ENCODE results near the gene CFAP53. TPM values are rescaled to one million over a fixed set of nuclear protein-coding genes. Genes with fewer than 3 reads are reported as not detected.
"Not testable (repeated sequence)": the region's sequence is repeated elsewhere in the genome, so short reads cannot be mapped to it uniquely, and the experiment has no call there.

CFAP53 gene
- total RNA-seq, 2 experiments from 2014 or later: 0.25 to 0.36 TPM

DNA sequence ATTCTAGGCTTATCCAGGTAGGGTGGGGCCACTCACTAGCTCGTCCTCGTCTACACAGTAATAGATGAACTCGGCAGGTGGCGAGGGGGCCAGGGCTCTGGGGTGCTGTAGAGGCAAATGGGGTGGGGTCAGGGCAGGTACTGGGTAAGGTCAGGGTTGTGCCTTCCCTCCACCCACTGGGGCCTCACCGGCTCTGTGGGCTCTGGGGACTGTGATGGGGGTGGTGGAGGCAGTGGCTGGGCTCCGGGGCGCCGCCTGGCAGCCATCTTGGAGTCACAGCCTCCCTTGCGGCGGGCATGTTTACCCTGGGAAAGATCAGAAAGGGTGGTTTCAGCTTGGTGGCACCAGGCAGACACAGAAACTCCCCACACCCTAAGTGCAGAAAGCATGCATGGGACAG, 8.6 kb upstream of the CFAP53 start:
- POLR2A ChIA-PET: no interaction called here
- CTCF ChIA-PET: no interaction called here

DNA sequence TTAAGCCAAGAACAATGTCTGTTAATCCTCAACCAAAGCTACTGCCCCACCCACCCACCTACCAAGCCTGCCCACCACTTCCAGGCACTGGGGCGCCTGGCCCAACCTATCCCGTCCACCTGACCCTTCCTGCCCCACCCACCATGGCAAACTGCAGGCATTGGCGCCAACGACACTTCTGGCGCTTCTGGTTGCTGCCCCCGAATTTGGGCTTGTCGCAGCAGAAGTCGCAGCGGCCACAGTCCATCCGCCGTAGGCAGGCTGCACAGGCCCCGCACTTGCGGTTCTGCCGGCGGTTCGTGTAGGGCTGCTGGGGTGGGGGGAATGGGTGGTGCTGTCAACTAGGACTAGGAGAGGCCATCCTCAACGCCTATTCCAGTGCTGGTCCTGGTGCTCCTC, 7.7 kb upstream of the CFAP53 start:
- ChIA-PET POLR2A (no interaction called here), CTCF (no interaction called here)

DNA sequence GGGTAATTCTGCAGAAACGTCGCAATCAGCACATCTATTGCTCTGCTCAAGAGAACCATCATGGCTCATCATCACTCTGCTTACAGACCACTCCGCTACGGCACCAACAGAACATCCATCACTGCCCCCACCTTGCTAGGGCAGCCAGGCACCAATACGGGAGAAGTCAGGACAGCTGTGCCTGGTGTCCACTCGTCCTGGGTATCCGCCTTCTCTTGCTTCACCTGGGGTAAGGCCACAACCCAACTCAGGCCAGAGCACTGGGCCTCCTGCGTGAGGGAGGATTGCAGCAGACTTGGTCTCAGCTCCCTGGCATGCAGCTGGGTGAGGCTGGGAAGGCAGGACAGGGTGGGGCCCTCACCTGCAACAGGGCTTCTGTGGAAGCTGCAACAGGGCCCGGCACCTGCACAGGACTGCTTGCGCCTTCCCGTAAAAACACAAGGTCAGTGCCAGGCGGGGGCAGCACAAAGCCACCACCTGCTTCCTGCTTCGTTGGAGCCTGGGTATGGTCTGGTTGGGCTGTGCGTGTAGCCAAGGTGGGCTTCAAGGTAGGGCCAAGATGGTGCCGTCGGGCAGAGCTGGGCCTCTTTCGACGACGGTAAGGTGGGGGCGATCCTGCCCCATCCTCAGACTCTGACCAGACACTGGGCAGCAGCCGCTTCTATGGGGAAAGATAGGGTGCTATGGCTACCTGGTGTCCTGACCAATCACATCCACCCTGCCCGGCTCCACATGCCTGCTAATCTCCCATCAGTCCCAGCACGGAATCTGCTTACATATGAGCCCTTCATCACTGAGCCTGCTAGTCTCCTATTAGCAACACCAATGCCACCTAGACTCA, 7.1 kb upstream of the CFAP53 start:
- ChIA-PET CTCF (no interaction called here), POLR2A (no interaction called here)

DNA sequence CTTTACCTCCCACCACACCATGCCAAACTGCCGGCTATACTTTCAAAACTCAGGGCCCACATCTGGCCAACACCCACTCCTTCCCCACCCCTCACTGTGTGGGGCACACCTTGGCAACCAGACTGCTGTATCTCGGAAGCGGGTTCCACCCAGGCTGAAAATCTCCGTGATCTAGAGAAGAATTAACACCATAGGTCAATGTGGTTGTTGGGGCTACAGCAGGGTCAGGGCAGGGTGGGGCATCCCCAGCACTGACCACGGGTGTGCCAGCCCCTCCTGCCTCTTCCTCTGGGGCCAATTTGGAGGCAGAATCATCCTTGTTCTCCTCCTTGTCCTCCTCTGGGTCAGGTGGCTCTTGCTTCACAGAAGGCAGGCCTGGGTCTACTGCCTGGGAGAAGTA, 6.3 kb upstream of the CFAP53 start:
- CTCF ChIA-PET: no interaction called here

DNA sequence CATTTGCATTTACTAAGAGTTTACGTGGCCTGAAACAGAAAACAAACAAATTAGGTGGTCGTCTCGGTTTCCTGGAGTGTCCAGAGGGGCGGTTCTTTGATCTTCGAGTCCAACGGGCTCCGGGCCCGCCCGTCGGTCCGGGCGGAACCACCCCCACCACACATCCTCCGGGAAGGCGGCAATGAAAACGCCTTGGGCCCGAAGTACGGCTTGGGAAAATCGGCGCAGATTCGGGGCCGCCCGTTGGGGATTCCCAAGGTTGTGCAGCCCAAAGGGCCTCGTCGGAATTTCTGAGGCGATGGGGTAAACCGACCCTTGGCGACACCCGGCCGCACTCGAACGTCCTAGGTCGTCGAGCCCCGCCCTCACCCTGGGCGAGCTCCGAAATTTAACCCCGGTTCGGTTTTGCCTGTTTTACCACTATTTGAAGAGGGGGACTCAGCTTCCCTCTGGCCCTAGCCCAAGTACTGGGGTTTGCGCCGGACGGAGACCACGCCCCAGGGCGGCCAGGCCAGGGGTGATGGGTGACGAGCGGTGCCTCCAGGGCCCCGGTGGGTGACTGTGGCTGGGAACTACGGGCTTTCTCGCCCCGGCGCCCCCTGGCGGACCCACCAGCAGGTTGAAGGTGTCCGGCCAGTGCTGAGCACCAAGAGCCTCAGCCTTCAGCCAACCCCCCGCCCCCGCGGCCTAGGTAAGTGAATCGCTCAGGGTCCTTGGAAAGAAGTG, 1.9 kb upstream of the CFAP53 start:
- POLR2A ChIA-PET: interaction anchor here (2.1 kb wide), 1 partner anchor 13 kb away, joined by 9 read pairs; the partner anchor contains the start of gene MBD1
- CTCF ChIA-PET: interaction anchor here (0.9 to 2.8 kb wide), 6 partner anchors 13 to 224 kb away, joined by 3 to 13 read pairs (median 3); partner anchors contain the start of gene MBD1

More for the DNA sequence above, 6.3 kb upstream of the CFAP53 start:
- POLR2A ChIA-PET: no interaction called here

DNA sequence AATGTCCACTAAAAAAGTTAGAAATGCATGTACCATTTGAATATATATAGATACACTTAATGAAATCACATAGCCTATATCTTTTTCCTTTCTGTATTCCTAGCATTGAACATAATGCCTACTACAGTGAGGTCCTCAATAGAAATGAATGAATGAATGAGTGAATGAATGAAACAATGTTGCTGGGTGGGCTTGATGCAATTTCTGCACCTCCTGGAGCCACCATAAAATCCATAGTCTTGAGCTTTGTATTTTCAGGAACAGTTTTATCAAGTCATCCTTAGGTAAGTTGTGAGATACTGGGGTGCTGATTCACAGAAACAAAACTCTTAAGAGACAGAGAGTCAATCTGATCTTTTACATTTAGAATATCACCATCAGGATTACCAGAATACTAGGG, 3.3 kb downstream of the CFAP53 start:
- POLR2A ChIA-PET: no interaction called here
- CTCF ChIA-PET: no interaction called here

DNA sequence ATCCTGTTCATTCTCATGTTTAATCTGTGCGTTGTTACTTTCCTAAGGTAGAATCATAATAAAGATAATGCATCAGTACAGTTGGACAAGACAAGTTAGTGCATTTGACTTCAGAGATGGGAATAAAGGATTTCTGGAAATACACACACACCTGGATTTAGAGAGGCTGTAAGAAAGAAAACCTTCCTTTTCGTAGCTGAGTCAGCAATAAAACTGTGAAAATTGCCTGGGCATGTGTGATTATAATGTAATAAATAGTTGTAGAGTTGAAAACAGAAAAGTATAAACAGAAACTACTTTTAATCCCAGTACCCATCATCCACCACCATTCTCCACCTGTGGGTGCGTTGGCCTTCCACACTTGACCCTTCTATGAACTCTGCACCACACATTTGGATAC, 15.4 kb downstream of the CFAP53 start:
- ChIA-PET CTCF (no interaction called here), POLR2A (no interaction called here)

DNA sequence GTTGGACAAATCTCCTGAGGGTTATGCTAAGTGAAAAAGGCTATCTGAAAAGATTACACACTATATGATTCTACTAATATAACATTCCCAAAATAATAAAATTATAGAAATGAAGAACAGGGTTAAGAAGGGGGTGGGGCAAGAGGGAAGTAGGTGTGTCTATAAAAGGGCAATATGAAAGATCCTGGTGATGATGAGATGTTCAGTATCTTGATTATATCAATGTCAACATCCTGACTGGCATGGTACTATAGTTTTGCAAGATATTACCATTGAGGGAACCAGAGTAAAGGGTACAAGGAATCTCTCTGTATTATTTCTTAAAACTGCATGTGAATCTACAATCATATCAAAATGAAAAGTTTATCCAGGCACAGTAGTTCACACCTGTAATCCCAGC, 16.7 kb downstream of the CFAP53 start:
- POLR2A ChIA-PET: no interaction called here
- CTCF ChIA-PET: interaction anchor here (0.7 kb wide), 1 partner anchor 120 kb away, joined by 4 read pairs; no protein-coding TSS in a partner anchor

DNA sequence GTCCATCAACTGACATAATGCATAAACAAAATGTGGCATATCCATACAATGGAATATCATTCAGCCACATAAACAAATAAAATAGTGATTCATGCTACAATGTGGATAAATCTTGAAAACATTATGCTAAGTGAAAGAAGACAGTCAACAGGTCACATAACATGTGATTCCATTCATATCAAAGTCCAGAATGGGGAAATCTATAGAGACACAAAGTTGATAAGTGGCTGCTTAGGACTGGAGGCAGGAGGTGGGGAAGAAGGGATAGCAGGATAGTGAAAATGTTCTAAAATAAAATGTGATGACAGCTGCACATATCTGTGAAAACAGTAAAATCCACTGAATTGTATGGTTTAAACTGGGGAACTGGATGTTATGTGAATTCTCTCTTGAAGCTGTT, 18.7 kb downstream of the CFAP53 start:
- CTCF ChIA-PET: no interaction called here

DNA sequence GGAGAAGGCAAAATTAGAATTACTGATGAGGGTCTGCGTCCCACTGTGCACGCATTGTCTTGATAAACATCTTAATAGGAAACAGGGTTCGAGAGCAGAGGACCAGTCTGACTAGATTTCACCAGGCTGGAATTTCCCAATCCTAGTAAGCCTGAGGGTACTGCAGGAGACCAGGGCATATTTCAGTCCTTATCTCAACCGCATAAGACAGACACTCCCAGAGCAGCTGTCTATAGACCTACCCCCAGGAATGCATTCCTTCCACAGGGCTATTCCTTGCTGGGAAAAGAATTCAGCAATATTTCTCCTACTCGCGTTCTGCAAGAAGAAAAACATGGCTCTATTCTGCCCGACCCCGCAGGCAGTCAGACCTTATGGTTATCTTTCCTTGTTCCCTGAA, 24.5 kb downstream of the CFAP53 start:
- POLR2A ChIA-PET: not testable (repeated sequence)

More for the DNA sequence above, 18.7 kb downstream of the CFAP53 start:
- POLR2A ChIA-PET: no interaction called here

DNA sequence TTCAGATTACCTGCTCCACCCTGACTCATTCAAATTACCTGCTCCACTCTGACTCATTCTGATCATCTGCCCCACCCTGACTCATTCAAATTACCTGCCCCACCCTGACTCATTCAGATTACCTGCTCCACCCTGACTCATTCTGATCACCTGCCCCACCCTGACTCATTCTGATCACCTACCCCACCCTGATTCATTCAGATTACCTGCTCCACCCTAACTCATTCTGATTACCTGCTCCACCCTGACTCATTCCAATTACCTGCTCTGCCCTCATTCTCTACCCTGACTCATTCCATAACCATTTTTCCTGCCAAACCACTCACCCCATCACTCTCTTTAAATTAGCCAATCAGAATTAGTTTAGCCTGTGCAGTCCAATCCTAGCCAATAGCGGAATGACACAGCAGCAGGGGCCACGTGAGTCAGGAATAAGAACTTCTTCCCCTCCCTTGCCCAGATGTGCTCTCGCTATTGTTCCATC, 26.2 kb downstream of the CFAP53 start:
- ChIA-PET CTCF (no interaction called here), POLR2A (no interaction called here)

More for the DNA sequence above, 24.5 kb downstream of the CFAP53 start:
- CTCF ChIA-PET: not testable (repeated sequence)

DNA sequence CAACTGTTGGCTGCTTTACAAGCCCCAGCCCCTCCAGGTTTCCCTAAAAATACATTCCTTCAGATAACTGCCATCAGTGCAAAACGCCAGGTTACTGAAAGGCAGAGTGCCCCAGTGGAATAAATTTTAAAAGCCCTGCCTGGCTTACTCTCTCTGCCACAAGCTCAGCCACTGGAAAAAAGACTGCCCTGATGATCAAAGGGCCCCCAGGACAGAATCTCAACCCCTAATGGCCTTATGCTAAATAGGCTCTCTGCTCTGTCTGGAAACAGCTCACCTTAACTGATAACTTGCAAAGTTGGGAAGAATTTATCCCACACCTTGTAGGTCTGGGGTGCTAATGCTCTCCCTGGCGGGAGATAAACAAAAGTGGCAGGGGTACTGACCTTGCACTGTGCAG, 33.9 kb downstream of the CFAP53 start:
- CTCF ChIA-PET: no interaction called here
- POLR2A ChIA-PET: no interaction called here

DNA sequence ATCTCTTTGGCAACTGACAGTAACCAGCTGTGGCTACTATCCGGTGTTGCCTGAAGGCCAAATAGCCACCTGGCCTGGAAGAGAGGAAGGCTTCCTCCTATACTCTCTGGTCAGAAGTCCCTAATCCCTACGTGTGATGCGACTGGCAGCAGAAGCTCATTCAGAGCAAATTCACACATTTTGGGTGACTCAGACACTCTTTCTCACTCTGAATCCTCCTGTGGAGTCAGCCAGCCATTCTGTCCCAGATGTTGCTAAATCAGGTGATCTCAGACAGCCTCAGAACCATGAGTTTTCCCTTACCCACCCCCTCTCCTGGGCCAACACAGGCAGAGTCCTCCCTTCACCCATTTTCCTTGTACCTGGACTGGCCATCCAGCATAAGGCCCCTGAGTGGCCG, 34.7 kb downstream of the CFAP53 start:
- ChIA-PET CTCF (no interaction called here), POLR2A (no interaction called here)

DNA sequence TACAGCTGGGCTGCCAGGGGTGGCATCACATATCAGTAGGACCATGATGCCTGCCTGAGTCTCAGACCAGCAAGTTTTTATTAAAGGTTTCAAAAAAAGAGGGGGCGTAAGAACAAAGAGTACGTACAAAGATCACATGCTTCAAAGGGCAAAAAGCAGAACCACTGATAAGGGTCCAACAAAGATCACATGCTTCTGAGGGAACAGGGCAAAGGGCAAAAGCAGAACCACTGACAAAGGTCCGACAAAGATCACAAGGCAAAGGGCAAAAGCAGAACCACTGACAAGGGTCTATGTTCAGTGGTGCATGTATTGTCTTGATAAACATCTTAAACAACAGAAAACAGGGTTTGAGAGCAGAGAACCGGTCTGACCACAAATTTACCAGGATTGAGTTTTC, 46.0 kb downstream of the CFAP53 start:
- POLR2A ChIA-PET, CTCF ChIA-PET: not testable (repeated sequence)

DNA sequence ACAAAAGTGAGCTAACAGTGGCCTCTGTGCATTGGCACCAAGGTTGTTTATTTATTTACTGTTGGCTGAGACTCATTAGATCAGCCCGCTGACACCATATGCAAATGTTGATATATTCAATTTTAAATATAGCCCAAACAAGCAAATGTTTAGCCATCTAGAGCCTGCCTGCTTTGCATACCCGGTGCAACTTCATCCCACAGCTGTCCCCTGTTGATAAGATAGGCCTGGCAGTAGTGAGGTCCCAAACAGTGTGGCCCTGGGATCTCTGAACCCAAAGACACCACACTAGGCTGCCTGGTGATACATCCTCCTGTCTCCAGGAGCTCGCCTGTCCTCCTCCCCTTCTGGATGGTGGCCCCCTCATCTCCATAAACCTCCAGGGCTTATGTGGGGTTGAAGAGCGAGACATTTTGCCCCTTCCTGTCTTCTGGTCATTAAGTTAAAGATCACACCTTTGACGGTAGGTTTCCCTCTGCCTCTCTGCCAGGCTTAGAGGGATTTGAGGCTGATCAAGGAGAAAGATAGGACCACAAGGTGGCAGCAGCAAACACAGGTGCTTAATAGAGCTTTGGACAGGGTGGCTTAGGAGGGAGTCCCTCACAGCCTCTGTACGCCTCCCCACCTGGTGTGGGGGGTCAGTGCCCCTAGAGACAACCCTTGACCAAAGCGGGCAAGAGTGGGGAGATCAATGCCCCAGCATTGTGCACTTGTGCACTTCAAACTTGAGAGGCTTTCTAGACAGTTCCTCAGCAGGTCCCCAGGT, 47.7 kb downstream of the CFAP53 start:
- POLR2A ChIA-PET: no interaction called here
- CTCF ChIA-PET: interaction anchor here (1.0 to 3.2 kb wide), 4 partner anchors 51 to 141 kb away, joined by 3 to 20 read pairs (median 9); no protein-coding TSS in a partner anchor

DNA sequence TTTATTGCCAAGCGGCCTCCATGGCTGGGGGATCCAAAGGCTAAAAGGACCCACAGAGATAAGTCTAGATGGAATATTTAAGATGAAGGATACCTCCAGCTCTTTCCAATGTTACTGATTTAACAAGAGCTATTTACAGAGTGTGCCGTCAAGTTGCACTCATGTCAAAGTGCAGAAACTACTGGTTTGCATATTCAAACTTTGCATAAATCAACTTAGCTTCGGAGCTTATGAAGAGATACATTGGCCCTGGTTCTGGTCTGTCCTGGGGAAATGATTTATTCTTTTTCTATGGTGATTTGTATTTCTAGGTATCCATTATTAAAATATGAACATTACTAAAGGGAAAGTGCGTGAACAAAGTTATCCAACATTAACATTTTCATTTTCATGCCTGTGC, 57.0 kb downstream of the CFAP53 start:
- POLR2A ChIA-PET: no interaction called here
- CTCF ChIA-PET: no interaction called here

DNA sequence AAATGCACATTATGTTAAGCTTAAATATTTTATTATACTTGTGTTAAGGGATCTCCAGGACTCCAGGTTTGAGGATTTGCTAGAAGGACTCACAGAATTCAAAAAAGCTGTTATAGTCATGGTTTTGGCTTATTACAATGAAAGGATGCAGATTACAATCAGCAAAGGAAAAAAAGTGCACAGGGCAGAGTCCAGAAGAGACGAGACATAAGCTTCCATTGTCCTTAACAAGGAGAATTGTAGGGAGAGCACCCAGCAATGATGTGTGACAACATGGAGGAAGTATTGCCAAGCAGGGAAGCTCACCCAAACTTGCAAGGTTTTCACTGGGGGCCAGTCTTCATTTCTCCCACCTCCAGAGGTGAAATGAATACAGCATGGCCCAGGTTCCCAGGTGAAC, 58.6 kb downstream of the CFAP53 start:
- CTCF ChIA-PET: no interaction called here
- POLR2A ChIA-PET: no interaction called here

DNA sequence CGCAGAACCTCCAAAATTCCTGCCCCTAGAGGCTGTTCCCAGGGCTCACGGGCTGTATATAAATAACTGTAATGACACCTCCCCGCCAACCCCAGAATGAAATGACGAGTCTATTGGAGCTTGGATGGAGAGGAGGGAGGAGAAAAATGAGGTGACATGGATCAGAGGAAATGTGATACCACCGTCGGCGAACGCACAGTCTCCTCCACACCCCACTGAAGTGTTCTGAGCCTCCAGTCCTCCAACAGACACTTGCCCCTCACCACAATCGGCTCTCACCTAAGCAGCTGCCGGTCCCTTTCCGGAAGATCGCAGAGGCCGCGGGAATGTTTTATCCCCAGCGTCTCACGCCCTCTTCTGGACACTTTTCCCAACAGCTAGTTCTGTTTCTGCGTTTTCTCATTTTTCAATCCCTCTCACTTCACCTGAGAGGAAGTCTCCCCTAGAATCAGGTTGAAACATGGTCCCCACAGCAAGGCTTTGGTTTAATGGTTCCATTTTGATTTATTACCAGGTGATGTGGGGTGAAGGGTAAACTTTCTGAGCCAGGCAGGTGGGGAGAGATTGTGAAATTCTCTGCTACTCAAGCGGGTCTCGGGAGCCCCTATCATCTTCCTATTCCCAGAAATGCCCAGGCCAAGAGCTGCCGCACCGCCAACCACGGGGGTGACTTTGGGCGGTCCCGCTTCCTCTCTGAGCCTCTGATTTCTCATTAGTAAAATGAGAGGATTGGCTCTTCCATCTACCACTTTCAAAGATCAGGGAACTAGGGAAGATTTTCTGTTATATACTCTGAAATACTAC, 62.3 kb downstream of the CFAP53 start:
- POLR2A ChIA-PET: no interaction called here
- CTCF ChIA-PET: interaction anchor here (0.6 kb wide), 1 partner anchor 863 kb away, joined by 5 read pairs; no protein-coding TSS in a partner anchor

DNA sequence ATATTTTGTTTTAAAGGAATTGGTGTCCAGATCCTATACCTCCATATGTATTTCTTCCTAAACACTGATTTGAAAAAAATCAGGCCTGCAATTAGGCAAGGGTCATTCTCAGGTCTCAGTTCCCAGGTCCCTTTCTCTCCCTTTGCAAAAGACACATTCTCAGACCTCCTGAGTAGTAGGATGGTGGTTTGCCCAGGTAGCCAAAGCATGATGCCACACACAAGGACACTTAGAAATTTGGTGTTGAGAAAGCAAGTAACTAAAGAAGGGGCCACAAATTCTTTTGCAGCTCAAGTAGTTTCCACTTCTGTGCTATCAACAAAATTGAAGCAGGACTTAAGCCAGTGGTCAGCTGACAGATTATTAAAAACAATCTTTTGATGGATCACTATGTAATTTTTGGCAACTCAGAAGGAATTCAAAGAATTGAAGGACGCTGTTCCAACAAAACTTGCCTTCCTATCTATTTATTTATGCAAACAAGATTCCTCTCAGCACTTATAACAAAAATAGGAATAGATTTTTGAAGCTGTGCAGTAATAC, 64.7 kb downstream of the CFAP53 start:
- ChIA-PET POLR2A (no interaction called here), CTCF (no interaction called here)

Data from activated CD8-positive, alpha-beta memory T cell treated with anti-CD3 and anti-CD28 coated beads for 36 hours (primary cell).